Calu3 (cell line): ENCODE measurements around the gene GPX5. TPM values are rescaled to one million over a fixed set of nuclear protein-coding genes. Genes with fewer than 3 reads are reported as not detected.
A peak's percentile ranks its signal among the peaks of the same experiment; 100 is the strongest.

Experiments
- BruUV-seq: library from RNA; stranded (reverse); fragments of 400-500 nt; replicated peaks from 2 replicates; lab custom pipeline; 2021; lab: Mats Ljungman, UMichigan
- CTCF ChIA-PET: fragments of 300-600 bp; sonication (Branson Sonifier 250); formaldehyde crosslinking; loops from one replicate; lab custom pipeline; 2022; ENCODE audit warnings: antibody characterized with exemption; lab: Charles Lee
- DNase-seq: peaks from one replicate; pipeline ENCODE4 v3.0.0; 2022
- H3K27ac Mint-ChIP-seq: one replicate; pipeline ENCODE4 v1.8.0; 2022; ENCODE audit warnings: mixed read lengths; ENCODE audit not compliant: unreplicated experiment
- H3K27me3 Mint-ChIP-seq: one replicate; pipeline ENCODE4 v1.8.0; 2022; ENCODE audit warnings: mixed read lengths; ENCODE audit not compliant: unreplicated experiment
- H3K36me3 Mint-ChIP-seq: one replicate; pipeline ENCODE4 v1.8.0; 2022; ENCODE audit warnings: mild to moderate bottlenecking, moderate library complexity, mixed read lengths; ENCODE audit not compliant: insufficient read depth, unreplicated experiment
- H3K4me1 Mint-ChIP-seq: one replicate; pipeline ENCODE4 v1.8.0; 2022; ENCODE audit warnings: mild to moderate bottlenecking, low read depth, mixed read lengths; ENCODE audit not compliant: unreplicated experiment
- H3K4me3 Mint-ChIP-seq: one replicate; pipeline ENCODE4 v1.8.0; 2022; ENCODE audit warnings: mild to moderate bottlenecking, low read depth, moderate library complexity, mixed read lengths; ENCODE audit not compliant: unreplicated experiment
- H3K9me3 Mint-ChIP-seq: one replicate; pipeline ENCODE4 v1.8.0; 2022; ENCODE audit warnings: low read depth, mixed read lengths; ENCODE audit not compliant: unreplicated experiment
- CTCF ChIP-seq: fragments of 200-600 bp; IDR thresholded peaks from one replicate; pipeline ENCODE4 v1.8.0; 2022; ENCODE audit warnings: antibody characterized with exemption; ENCODE audit not compliant: unreplicated experiment
- intact Hi-C: fragments of 100-400 bp; cut with micrococcal nuclease; formaldehyde crosslinking; loops from one replicate; pipeline ENCODE4 v1.10.0; 2022; ENCODE audit not compliant: unreplicated experiment
- total RNA-seq: library from RNA; stranded (reverse); gene quantifications from 2 replicates; pipeline ENCODE4 v1.2.3, GENCODE V29; 2022

Gene GPX5
- total RNA-seq, 1 experiment from 2014 or later: not detected

GRCh38 chr6:28486533-28486932, 39.1 kb upstream of the GPX5 start:
- intact Hi-C loops: no loop called here
- no peaks in the 10 kb centered on the region for H3K4me1 Mint-ChIP-seq
- no peak overlapping the region for H3K27ac Mint-ChIP-seq
- no TSS peak for BruUV-seq
- CTCF ChIA-PET: no interaction called here
- no peaks in the 10 kb centered on the region for H3K9me3 Mint-ChIP-seq
- H3K27me3 Mint-ChIP-seq: peaks cover 42% of the 10 kb centered on the region
- TF ChIP-seq CTCF: no peak
- DNase-seq: no peak
- no peaks in the 10 kb centered on the region for H3K36me3 Mint-ChIP-seq
- H3K4me3 Mint-ChIP-seq: no peak overlapping the region

GRCh38 chr6:28486988-28487742, 38.5 kb upstream of the GPX5 start:
- Mint-ChIP-seq H3K27ac (no peak overlapping the region), H3K36me3 (no peaks in the 10 kb centered on the region), H3K27me3 (peaks cover 35% of the 10 kb centered on the region), H3K9me3 (no peaks in the 10 kb centered on the region), H3K4me3 (no peak overlapping the region), H3K4me1 (no peaks in the 10 kb centered on the region)
- CTCF ChIA-PET: no interaction called here
- no TSS peak for BruUV-seq
- no peak for DNase-seq
- TF ChIP-seq CTCF: no peak
- intact Hi-C loops: no loop called here

- CTCF ChIA-PET: interaction anchor here (0.7 kb wide), 1 partner anchor 98 kb away, joined by 4 read pairs; no protein-coding TSS in a partner anchor
- H3K27ac Mint-ChIP-seq: no peak overlapping the region
- TF ChIP-seq CTCF: no peak
- no peaks in the 10 kb centered on the region for H3K9me3 Mint-ChIP-seq
- no peaks in the 10 kb centered on the region for H3K4me1 Mint-ChIP-seq
- no peak overlapping the region for H3K4me3 Mint-ChIP-seq
- H3K27me3 Mint-ChIP-seq: peaks cover 21% of the 10 kb centered on the region
- DNase-seq: no peak
- intact Hi-C loops: no loop called here
- no TSS peak for BruUV-seq
- no peaks in the 10 kb centered on the region for H3K36me3 Mint-ChIP-seq
These were observed 36.7 kb upstream of the GPX5 start for GRCh38 chr6:28488916-28489365.

- intact Hi-C loops: no loop called here
- no peak for DNase-seq
- no peaks in the 10 kb centered on the region for H3K9me3 Mint-ChIP-seq
- no peaks in the 10 kb centered on the region for H3K4me1 Mint-ChIP-seq
- H3K27me3 Mint-ChIP-seq: peaks cover 21% of the 10 kb centered on the region
- BruUV-seq: no TSS peak
- peak overlapping the region; percentile 45 for H3K4me3 Mint-ChIP-seq
- H3K36me3 Mint-ChIP-seq: no peaks in the 10 kb centered on the region
- no peak overlapping the region for H3K27ac Mint-ChIP-seq
- CTCF ChIA-PET: interaction anchor here (0.7 kb wide), 1 partner anchor 97 kb away, joined by 4 read pairs; no protein-coding TSS in a partner anchor
- no peak for TF ChIP-seq CTCF
These were observed 36.1 kb upstream of the GPX5 start for GRCh38 chr6:28489366-28490204.
